Right cardiac atrium (tissue), 5 donors: Measurements from ENCODE around the gene TCFL5. TPM values are rescaled to one million over a fixed set of nuclear protein-coding genes. Genes with fewer than 3 reads are reported as not detected.

Experiments
- ATAC-seq, 2 donors: fragments of 200-7000 bp; cut with Tn5 transposase; one replicate each; pipeline versions ENCODE4 v1.8.0 to v1.9.1; 2020; ENCODE audit warnings: moderate library complexity in 2 of 2, mild to moderate bottlenecking in 1 of 2
- DNase-seq, 3 donors: peaks; one replicate each; pipeline ENCODE4 v3.0.0-alpha.2; 2020
- H3K27ac ChIP-seq: one replicate; pipeline ENCODE4 v1.5.1; 2013; ENCODE audit warnings: mild to moderate bottlenecking, low read length, control low read depth, moderate library complexity
- H3K27me3 ChIP-seq: one replicate; pipeline ENCODE4 v1.6.1; 2013; ENCODE audit not compliant: control insufficient read depth, insufficient read depth
- H3K4me1 ChIP-seq: one replicate; pipeline ENCODE4 v1.6.1; 2013; ENCODE audit warnings: low read length; ENCODE audit not compliant: control insufficient read depth, insufficient read depth
- H3K4me3 ChIP-seq: one replicate; pipeline ENCODE4 v1.5.1; 2013; ENCODE audit warnings: low read length, control low read depth
- H3K9me3 ChIP-seq: one replicate; pipeline ENCODE4 v1.6.1; 2013; ENCODE audit warnings: low read length; ENCODE audit not compliant: control insufficient read depth
- WGBS: extraction: QIAGEN DNeasy Blood & Tissue Kit; methylation state at CpG from one replicate; pipeline ENCODE4 v1.1.7; 2013; 5-methylcytosine and 5-hydroxymethylcytosine counted together
- intact Hi-C, 4 donors: fragments of 100-400 bp; cut with DNase I; formaldehyde crosslinking; loops; one replicate each; pipeline versions ENCODE4 v1.11.0 to v1.14.0; 2022 to 2023
- polyA plus RNA-seq: library from polyadenylated mRNA; stranded (reverse); fragments of 200-250 nt; gene quantifications from one replicate; pipeline ENCODE4 v1.2.3, GENCODE V29; 2013
- total RNA-seq, 4 donors: library from RNA; stranded (reverse); fragmentation: NEBNext Ultra II Directional; extraction: Animal tissue kit (Norgen Biotek cat#: 25700); gene quantifications; one replicate each; pipeline ENCODE4 v1.2.1, GENCODE V29; 2021
- donor health status: healthy with polysubstance abuse.
- donor health status: DM: no; HTN: yes; CAD: no.
- donor health status: DM: no; HTN: no; CAD: no.
- donor health status: DM: no; HTN: yes; CAD: no; lungs with severe emphysema.
- donor health status: DM: yes; HTN: yes; CAD: no.

TCFL5 gene
- total and polyA plus RNA-seq, 5 donors: 5.2 to 9.9 (median 7.9) TPM

DNA sequence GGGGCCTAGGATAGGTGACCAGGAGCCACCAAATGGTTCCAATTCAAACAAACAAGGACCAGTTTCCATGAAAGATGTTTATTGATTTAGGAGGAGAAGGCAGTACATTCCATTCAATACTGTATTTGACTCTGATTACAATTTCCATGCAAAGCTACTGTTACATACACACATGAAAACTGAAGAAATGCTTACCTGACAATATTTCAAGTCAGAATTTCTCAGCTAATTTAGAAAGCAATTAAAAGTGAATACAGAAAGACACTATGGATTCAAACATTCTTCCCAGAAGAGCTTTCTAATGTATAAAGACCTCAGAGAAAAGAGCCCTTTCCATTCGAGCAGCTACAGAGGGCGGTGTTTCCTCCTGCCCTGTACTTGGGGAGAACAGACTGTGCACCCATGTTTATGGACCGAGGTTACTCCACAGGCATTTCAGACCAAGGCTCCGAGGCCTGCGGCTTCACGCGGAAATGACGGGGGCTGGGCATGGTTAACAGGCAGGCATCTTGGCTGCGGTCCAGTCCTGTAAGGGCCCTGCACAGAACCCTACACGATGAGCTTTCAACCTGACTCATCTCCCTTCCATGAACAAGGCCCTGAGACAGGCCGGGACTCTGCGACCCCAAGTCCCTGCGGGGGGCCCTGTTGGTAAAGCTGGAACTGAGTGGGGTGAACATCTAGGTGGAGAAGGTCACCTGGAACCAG lies 25.7 kb upstream of the TCFL5 start:
- peak; percentile 44 to 47 for ATAC-seq
- peak; percentile 50 to 80 (median 63) for DNase-seq
- Histone ChIP-seq H3K27me3 (no peaks in the 10 kb centered on the region), H3K4me1 (no peaks in the 10 kb centered on the region), H3K4me3 (no peak overlapping the region), H3K27ac (no peak overlapping the region), H3K9me3 (no peaks in the 10 kb centered on the region)
- intact Hi-C loops: no loop called here
- 50% methylated on average over 13 of the region's 13 CpGs for WGBS

GRCh38 chr20:62886709-62887058 lies 25.1 kb upstream of the TCFL5 start:
- Histone ChIP-seq H3K4me1 (no peaks in the 10 kb centered on the region), H3K27ac (no peak overlapping the region), H3K4me3 (no peak overlapping the region), H3K27me3 (no peaks in the 10 kb centered on the region), H3K9me3 (no peaks in the 10 kb centered on the region)
- WGBS: 83% methylated on average over 7 of the region's 7 CpGs
- intact Hi-C loops: no loop called here
- ATAC-seq (no peak), DNase-seq (no peak)

- H3K9me3 ChIP-seq: no peaks in the 10 kb centered on the region
- H3K4me3 ChIP-seq: no peak overlapping the region
- intact Hi-C loops: no loop called here
- ATAC-seq (no peak), DNase-seq (peak in 1 of 3 donors; percentile 59)
- H3K27me3 ChIP-seq: no peaks in the 10 kb centered on the region
- 80% methylated on average over 23 of the region's 23 CpGs for WGBS
- no peak overlapping the region for H3K27ac ChIP-seq
- H3K4me1 ChIP-seq: no peaks in the 10 kb centered on the region
Measured at GRCh38 chr20:62885896-62886708, 24.5 kb upstream of the TCFL5 start.

DNA sequence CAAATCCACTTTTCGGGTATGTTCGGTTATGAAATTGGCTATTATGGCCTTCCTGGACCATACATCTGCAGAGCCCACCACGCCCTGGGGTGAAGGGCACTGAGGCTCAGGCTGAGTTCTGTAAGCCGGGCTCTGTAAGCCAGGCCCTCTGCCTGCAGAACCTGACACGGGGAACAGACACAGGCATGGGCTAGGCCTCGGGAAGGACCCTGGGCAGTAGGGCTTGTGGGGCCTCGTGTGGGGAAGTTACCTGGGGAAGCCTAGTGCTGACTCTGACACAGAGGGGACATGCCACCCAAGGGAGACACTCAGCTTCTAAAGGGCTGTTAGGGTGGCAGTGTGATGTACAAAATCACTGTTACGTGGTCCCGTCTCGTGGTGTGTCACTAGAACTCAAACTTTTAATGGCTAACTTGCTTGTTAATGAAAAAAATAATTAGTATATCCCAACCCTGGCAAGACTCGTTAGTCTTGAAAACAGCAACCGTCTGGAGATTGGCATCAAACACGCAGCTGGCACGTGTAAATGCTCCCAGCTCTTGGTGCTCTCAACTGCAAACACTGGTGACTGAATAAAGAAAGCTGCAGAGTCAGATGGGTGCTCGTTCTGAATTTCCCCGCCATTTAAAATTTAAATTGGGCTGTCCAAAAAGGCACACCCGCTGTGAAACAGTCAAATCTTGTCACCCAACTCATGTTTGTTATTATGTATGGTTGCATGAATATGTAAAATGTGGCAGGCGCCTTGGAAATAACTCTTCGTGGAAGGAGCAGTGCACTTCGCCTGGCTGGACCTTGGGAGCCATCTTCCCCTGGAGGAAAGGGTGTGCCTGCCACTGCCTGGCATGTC lies 23.6 kb upstream of the TCFL5 start:
- Histone ChIP-seq H3K4me3 (no peak overlapping the region), H3K27ac (no peak overlapping the region), H3K27me3 (no peaks in the 10 kb centered on the region), H3K9me3 (no peaks in the 10 kb centered on the region), H3K4me1 (no peaks in the 10 kb centered on the region)
- intact Hi-C loops: no loop called here
- DNase-seq (no peak), ATAC-seq (no peak)
- 83% methylated on average over 20 of the region's 20 CpGs for WGBS

GRCh38 chr20:62884556-62884955 lies 22.9 kb upstream of the TCFL5 start:
- Histone ChIP-seq H3K27ac (no peak overlapping the region), H3K9me3 (no peaks in the 10 kb centered on the region), H3K4me1 (no peaks in the 10 kb centered on the region), H3K27me3 (no peaks in the 10 kb centered on the region), H3K4me3 (no peak overlapping the region)
- ATAC-seq (no peak), DNase-seq (no peak)
- intact Hi-C loops: no loop called here
- 82% methylated on average over 8 of the region's 8 CpGs for WGBS

DNA sequence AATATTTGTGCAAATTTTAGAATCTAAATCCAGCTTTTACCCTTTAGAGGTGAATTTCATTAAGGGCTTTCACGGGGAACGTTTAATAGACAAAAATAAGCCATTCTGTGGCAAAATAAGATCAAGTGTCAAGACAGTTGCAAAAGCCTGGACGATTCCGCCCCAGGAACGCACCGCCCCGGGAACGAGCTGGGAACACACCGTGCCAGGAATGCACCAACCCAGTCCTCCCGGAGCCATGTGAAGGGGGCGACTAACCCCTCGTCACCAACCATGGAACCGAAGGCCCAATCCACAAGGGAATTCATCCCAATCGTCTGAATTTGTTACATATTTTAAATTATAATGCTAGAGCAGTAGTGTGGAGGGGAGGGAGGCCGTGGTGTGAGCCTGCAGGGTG lies 20.8 kb upstream of the TCFL5 start:
- intact Hi-C loops: no loop called here
- H3K27ac ChIP-seq: no peak overlapping the region
- ATAC-seq (no peak), DNase-seq (peak in 1 of 3 donors; percentile 30)
- H3K27me3 ChIP-seq: no peaks in the 10 kb centered on the region
- H3K4me3 ChIP-seq: no peak overlapping the region
- 89% methylated on average over 15 of the region's 15 CpGs for WGBS
- H3K4me1 ChIP-seq: no peaks in the 10 kb centered on the region
- H3K9me3 ChIP-seq: no peaks in the 10 kb centered on the region

- no peaks in the 10 kb centered on the region for H3K27me3 ChIP-seq
- H3K9me3 ChIP-seq: no peaks in the 10 kb centered on the region
- no peak overlapping the region for H3K27ac ChIP-seq
- ATAC-seq (no peak), DNase-seq (peak in 1 of 3 donors; percentile 14)
- intact Hi-C loops: no loop called here
- peaks cover 2% of the 10 kb centered on the region for H3K4me1 ChIP-seq
- no peak overlapping the region for H3K4me3 ChIP-seq
- 92% methylated on average over 46 of the region's 46 CpGs for WGBS
Measured at GRCh38 chr20:62881662-62882395, 20.2 kb upstream of the TCFL5 start.

- Histone ChIP-seq H3K27ac (no peak overlapping the region), H3K4me1 (peaks cover 7% of the 10 kb centered on the region), H3K27me3 (no peaks in the 10 kb centered on the region), H3K9me3 (no peaks in the 10 kb centered on the region), H3K4me3 (no peak overlapping the region)
- DNase-seq (peak in 1 of 3 donors; percentile 66), ATAC-seq (no peak)
- intact Hi-C loops: no loop called here
- 92% methylated on average over 45 of the region's 45 CpGs for WGBS
Measured at GRCh38 chr20:62880935-62881661, 19.5 kb upstream of the TCFL5 start.

GRCh38 chr20:62880147-62880934 lies 18.7 kb upstream of the TCFL5 start:
- ATAC-seq (no peak), DNase-seq (peak in 1 of 3 donors; percentile 45)
- intact Hi-C loops: no loop called here
- peaks cover 8% of the 10 kb centered on the region for H3K4me1 ChIP-seq
- H3K9me3 ChIP-seq: no peaks in the 10 kb centered on the region
- no peaks in the 10 kb centered on the region for H3K27me3 ChIP-seq
- no peak overlapping the region for H3K27ac ChIP-seq
- WGBS: 95% methylated on average over 37 of the region's 37 CpGs
- no peak overlapping the region for H3K4me3 ChIP-seq
